Retina (tissue), 1 donor: Measurements from ENCODE around the gene KRT84.
"Not testable (repeated sequence)": the region's sequence is repeated elsewhere in the genome, so short reads cannot be mapped to it uniquely, and the experiment has no call there.

Experiments
- DNase-seq: peaks from one replicate; pipeline ENCODE4 v3.0.0-alpha.2; 2016

The KRT84 gene

DNA sequence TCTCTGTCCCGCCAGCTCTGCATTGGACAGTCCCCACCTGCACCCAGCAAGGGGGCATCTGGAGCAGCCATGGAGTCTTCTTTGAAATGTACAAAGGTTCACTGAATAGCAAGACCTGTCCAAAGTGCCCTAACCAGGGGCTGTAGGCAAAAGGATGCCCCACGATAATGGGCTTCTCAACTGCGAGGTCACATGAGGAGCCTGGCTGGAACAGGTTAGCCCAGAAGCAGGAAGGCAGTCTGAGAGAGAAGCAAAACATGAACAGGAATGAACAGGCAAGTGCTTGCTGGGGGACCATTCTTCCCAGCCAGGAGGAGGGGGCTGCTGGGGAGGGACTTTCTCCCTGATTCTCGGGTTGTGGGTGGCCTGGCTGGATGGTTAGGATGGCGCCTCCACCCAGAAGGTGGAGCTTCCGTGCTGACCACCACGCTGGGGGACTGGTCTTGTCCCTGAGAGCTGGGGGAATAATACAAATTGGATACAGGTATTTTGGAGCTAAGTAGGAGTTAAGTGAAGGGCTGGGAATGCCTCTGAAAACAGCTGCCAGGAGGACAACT, 25.3 kb downstream of the KRT84 start:
- no peak for DNase-seq

GRCh38 chr12:52359621-52360061, 25.8 kb downstream of the KRT84 start:
- no peak for DNase-seq

DNA sequence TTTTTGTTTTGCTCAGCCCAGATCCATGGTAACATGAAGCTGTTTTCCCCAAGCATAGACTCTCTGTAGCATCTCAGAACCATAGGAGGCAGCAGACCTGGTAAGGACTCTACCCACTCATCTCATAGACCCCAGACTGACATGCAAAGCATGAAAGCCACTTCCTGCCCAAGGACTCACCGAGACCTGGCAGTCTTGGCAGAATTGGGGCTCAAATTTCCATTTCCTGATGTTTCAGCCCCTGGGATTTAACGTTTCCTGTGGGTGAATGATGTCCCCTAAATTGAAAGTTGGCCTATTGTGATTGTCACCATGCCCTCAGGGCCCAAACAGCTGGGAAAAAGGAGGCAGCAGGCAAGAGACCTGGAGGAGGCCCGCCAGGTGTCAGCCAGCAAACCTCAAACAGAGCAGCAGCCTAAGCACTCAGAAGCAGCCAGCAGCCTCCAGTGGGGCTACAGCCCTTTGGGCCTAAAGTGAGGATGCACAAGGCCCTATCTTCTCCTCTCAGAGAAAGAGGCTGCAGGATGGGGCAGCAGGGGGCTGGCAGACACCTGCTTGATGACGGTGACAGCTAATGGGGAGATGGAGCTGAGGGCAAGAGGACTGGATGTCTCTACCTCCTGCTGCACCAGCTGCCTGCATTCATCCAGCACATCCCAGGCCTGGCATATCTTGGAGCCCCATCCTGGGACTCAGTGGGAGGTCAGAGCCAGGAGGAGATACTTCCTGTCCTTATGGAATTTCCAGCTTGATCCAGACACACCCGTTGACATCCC, 26.7 kb downstream of the KRT84 start:
- no peak for DNase-seq

DNA sequence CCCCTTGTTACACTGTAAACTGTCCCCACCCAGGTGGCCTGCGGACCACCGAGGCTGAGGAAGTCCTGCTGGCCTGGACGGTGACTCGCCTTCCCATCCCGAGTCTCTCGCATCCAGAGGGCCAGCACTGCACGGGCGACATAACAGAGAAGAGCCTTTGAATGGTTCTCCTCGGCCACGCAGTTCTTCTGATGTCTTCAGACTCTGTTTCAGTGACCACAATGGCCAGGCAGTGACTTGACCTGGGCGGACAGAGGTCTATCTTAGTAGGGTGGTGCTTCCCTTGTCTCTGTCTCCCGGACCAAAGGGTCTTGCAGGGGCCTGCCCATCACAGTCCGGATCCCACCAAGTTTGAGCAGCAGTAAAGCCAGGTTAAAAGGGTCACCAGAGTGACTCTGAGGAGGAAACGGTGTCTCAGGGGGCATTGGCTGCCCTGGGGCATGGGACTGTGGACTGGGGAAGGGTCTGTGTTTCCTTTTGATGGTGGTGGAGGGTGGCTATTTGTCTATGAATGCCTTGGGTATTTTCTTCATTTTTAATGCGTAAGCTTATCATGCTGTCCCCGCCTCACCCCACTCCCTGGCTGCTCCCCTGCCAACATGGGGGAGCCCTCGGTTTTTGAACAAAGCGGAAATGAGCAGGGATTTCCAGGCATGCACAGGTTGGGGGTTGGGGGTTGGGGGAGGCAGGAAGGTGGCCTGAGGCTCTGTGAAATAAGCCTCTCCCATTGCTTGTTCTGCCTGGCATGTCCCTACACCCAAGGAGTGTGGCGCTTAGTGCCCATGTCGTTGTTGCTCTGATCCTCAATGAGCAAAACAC, 28.5 kb downstream of the KRT84 start:
- DNase-seq: no peak

DNA sequence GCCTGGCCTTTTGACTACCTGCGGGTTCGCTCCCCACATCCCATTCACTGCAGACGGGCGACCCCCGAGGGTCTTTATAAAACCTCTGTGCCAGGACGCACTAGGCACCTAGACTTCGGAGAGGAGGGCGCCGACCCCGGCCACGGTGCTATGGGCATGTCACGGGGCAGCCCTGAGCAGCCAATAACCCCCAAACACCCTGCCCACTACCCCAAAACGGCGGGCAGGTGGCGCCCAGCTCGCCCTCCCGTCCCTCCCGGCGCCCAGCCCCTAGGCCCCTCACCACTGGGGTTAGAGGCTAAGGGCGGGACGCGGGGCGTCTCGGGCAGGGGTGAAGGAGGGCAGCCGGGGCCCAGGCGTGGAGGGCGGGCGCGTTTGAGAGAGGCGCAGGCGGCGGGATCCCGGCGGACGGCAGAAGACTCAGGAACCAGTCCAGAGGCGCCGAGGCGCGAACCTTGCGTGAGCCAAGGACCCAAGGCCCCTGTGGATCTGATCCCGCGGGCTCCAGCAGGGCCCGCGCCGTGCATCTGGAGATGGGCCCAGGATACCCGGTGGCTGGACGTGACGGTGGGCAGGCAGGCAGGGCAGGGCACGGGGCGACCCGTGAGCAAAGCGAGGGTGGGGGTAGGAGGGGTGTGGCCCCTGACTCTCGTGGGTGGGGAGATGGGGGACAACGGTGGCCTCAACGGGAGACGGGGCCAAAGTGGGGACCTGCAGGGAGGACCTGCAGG, 29.3 kb downstream of the KRT84 start:
- no peak for DNase-seq

DNA sequence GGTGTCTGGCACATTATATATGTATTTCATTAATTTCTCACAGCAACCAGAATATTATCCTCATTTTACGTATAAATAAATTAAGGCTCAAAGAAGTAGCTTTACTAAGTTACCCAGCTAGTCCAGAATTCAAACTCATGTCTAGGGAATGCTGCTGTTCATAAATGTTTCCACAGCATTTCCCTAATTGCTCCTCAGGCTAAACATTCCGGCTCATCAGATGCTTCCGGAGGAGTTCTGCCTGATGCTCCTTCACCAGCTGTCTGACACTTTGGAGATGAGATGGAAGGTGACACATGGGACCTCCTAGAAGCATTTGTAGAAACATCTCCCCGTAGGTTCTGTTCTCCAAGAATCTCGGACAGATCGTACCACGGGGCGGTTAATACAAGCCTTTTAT, 30.3 kb downstream of the KRT84 start:
- DNase-seq: no peak

DNA sequence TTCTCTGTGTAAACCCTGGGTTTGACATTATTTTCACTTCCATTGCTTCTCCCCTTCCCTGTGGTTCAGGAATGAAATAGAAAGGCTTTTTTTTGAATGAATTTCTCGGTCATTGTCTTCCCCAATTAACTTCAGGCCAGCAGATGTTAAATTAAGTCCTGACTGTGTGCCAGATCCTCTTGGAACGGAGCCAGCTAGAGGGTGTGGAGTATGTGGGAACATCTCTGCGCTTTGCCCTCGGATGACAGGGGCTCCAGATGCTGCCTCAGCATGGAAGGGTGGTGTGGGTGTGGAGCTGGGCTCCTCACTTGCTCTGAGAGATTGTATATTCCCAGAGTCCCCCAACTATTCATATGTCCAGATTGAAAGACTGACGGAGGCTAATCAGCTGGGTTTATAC, 31.3 kb downstream of the KRT84 start:
- no peak for DNase-seq

- no peak for DNase-seq
Measured at GRCh38 chr12:52353766-52354165, 31.7 kb downstream of the KRT84 start.

- DNase-seq: no peak
Measured at GRCh38 chr12:52352951-52353350, 32.5 kb downstream of the KRT84 start.

- no peak for DNase-seq
Measured at GRCh38 chr12:52351196-52352059, 34.0 kb downstream of the KRT84 start.

DNA sequence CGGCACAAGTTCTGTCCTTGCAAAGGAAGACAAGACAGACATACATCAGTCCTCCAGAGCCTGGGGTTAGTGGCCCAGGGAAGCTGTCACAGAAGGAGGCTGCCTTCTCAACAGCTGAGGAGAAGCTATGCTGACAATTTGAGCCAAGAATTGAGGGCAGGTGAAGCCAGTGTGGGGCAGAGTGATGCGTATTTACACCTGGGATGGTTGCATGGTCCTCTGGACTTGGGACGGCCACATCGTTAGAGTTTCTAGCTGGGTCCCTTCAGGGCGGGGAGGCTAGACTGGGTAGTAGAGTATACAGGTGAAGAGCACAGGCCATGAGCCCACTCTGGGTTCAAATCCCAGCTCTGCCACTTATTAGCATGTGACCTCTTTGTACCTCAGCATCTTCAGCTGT, 34.7 kb downstream of the KRT84 start:
- DNase-seq: no peak

- DNase-seq: no peak
Measured at GRCh38 chr12:52350021-52350620, 35.3 kb downstream of the KRT84 start.

GRCh38 chr12:52349196-52349595, 36.3 kb downstream of the KRT84 start:
- DNase-seq: no peak

DNA sequence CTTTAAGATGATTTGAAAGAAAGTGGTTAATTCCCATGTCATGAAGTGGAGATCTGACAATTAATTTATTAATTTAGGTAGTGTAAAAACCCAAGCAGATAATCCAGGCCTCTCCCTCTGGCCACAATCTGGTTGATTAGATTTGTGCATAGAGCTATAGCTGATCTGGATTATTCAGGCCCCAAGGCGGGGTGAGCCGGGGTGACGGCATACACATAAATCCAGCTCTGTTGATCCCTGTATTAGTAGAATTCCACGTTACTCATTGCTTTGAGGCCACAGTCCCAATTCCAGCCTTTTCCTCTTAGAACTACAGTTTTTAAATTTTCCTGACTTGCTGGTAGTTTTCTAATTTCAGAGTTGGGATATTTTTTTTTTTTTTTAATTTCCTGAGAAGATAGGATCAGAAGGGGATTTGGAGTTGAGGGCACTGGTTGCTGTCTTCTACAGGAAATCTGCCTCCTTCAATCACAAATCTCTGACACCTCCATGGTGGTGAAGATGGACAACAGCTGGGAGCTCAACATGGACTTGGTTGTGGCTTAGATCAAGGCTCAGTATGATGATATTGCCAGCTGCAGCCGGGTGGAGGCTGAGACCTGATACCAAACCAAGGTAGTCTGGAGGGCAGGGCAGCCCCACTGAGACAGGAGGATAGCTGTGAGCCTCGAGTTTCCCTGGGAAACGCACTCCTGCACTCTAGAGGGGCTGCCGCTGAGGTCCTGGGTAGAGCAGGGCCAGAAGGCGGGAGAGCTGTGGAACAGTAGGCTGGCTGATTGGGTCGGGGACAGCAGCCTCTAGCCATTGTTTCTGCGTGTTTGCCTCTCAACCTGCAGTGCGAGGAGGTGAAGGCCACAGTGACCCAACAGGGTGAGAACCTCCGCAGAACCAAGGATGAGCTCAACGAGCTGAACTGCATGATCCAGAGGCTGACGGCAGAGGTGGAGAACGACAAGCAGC, 37.6 kb downstream of the KRT84 start:
- no peak for DNase-seq

DNA sequence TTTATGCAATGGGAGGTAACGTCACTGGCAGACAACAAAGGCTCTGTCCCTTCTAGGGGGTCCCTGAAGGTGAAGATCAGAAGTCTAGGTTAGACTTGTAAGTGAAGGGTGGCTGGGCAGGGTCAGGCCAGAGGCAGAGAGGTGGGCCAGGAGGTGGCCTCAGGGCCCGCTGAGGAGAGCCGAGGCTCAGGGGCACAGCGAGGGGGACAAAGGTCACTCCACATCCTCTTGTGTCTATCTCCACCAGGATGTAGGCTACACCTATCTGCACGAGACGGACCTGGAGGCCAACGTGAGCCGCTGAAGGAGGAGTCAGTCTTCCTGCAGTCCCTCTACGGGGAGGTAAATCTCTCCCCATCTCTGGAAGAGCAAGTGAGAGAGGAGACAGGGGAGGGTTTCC, 38.4 kb downstream of the KRT84 start:
- DNase-seq: no peak

DNA sequence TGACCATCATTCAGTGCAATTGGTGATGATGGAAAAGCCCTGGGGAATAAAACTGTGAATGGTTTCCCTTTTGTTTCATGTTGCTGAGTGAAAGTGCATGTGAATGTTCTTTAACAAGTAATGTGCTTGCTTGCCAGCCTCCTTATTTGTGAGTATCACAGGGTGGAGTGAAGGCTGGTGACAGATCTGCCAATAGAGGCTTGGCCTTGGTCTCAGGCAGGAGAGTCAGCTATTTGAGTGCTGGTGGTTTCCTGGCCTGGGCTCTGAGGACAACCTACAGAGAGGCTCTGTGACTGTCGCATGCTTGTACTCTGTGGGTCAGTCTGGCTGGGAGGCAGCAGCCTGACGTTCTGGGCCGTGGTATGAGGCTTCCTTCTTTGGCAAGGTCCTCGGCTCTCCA, 38.9 kb downstream of the KRT84 start:
- no peak for DNase-seq

DNA sequence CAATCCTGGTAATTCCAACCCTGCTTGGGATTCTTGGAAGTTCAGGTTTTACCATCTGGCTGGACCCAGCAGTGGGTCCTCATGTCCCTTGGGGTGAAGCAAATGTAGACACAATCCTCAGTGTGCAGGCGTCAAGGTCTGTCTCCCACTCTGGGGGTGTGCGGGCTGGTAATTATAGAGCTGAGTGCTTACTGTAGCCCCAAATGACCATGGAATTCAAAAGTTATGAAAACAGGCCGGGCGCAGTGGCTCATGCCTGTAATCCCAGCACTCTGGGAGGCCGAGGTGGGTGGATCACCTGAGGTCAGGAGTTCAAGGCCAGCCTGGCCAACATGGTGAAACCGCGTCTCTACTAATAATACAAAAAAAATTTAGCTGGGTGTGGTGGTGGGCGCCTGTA, 40.4 kb downstream of the KRT84 start:
- DNase-seq: not testable (repeated sequence)

DNA sequence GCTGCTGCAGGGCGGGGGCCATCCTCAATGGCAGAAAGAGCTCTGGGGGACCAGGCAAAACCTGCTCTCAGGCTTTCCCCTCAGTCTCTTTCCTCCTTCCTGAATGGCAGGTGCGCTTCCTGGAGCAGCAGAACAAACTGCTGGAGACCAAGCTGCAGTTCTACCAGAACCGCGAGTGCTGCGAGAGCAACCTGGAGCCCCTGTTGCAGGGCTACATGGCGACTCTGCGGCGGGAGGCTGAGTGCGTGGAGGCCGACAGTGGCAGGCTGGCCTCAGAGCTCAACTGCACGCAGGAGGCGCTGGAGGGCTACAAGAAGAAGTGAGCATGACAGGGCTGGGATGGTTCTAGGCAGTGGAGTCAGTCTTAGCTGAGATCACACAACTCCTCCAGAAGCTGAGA, 41.3 kb downstream of the KRT84 start:
- DNase-seq: no peak

GRCh38 chr12:52343550-52343949, 41.9 kb downstream of the KRT84 start:
- no peak for DNase-seq

DNA sequence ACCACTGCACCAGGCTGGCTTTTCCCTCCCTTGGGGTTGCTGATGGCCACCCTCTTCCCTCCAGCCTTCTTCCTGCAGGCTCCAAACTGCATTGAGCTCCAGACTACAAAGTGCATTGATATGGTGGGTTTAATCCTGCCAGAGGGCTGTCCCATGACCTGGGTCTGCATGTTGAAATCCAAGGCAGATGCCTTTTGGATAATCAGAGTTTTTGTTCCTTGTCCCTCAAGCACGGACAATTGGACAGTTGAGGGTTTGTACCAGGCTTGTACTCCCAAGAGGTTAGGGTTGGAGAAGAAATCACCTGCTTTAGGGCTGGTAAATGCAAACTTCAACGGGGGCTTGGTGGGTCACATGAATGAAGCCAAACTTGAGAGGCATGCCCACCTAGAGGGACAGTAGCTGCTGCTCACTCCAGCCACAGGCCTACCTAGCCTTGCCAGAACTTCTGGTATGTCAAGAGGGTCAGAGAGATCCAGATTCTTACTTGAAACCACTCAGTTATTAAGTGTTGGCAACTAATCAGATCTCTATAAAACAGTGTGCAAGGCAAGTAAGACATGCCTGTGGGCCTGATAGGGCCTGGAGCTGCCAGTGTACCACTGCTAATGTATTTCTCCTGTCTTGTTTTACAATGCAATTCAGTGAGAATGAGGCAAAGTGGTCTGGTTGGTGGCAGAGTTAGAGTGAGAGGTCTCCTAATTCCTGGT, 42.5 kb downstream of the KRT84 start:
- DNase-seq: no peak
